GM18499 (cell line): ENCODE results near the gene NUDT5.

ENCODE experiments used
- ATAC-seq: cut with Tn5 transposase; IDR thresholded peaks from one replicate; pipeline ENCODE4 v1.9.1; 2021; ENCODE audit warnings: moderate number of reproducible peaks; ENCODE audit not compliant: insufficient read depth, unreplicated experiment

Gene NUDT5

GRCh38 chr10:12165999-12166775 lies 29.5 kb downstream of the NUDT5 start:
- ATAC-seq = no peak

GRCh38 chr10:12165036-12165435 lies 30.7 kb downstream of the NUDT5 start:
- no peak for ATAC-seq

GRCh38 chr10:12164085-12164484 lies 31.6 kb downstream of the NUDT5 start:
- ATAC-seq = no peak

- ATAC-seq = no peak
Measured at GRCh38 chr10:12162927-12163326, 32.8 kb downstream of the NUDT5 start.

- ATAC-seq = no peak
Measured at GRCh38 chr10:12160664-12161063, 35.0 kb downstream of the NUDT5 start.

- no peak for ATAC-seq
Measured at GRCh38 chr10:12158111-12158510, 37.6 kb downstream of the NUDT5 start.

- ATAC-seq = no peak
Measured at GRCh38 chr10:12156367-12157123, 39.1 kb downstream of the NUDT5 start.

GRCh38 chr10:12154516-12154915 lies 41.2 kb downstream of the NUDT5 start:
- ATAC-seq = no peak

- no peak for ATAC-seq
Measured at GRCh38 chr10:12150163-12150562, 45.5 kb downstream of the NUDT5 start.

GRCh38 chr10:12144538-12144937 lies 51.2 kb downstream of the NUDT5 start:
- ATAC-seq = no peak

- no peak for ATAC-seq
Measured at GRCh38 chr10:12140038-12140437, 55.7 kb downstream of the NUDT5 start.

- ATAC-seq = no peak
Measured at GRCh38 chr10:12135631-12136030, 60.1 kb downstream of the NUDT5 start.

- peak; percentile 34 for ATAC-seq
Measured at GRCh38 chr10:12130237-12130872, 65.3 kb downstream of the NUDT5 start.

- peak; percentile 70 for ATAC-seq
Measured at GRCh38 chr10:12129222-12130111, 66.2 kb downstream of the NUDT5 start, which contains the start of gene SEC61A2. Gene SEC61A2 (plus strand): TSS chr10:12129677. CDS start chr10:12129788, 111 bp downstream.

GRCh38 chr10:12121673-12122072 lies 74.0 kb downstream of the NUDT5 start:
- ATAC-seq = no peak
